Keratinocyte (primary cell): ENCODE data around the gene NAA40. TPM values are rescaled to one million over a fixed set of nuclear protein-coding genes. Genes with fewer than 3 reads are reported as not detected.

Experiments used
- DNase-seq: peaks from one replicate; pipeline ENCODE4 v3.0.0-alpha.2; 2011; ENCODE audit warnings: low read depth, missing footprints, low spot score
- FAIRE-seq: peaks from 2 replicates; lab custom pipeline; 2011; peaks lifted over from hg19 to GRCh38; lab: Jason Lieb, UNC
- H2AFZ ChIP-seq: 2 replicates; pipeline ENCODE4 v1.6.0; 2012; ENCODE audit warnings: low read length, control low read depth, inconsistent platforms; ENCODE audit not compliant: control insufficient read depth
- H3K27ac ChIP-seq: 2 replicates; pipeline ENCODE4 v1.5.1; 2011; ENCODE audit warnings: low read length; ENCODE audit not compliant: control insufficient read depth, insufficient read depth
- H3K27me3 ChIP-seq: 3 replicates; pipeline ENCODE4 v1.6.0; 2011; ENCODE audit warnings: low read length; ENCODE audit not compliant: control insufficient read depth, insufficient read depth; ENCODE audit errors: extremely low read depth
- H3K36me3 ChIP-seq, 2 experiments: 2 replicates in 1 of 2; 3 replicates in 1 of 2; pipeline ENCODE4 v1.5.1; 2011; ENCODE audit warnings: low read length in 2 of 2, mild to moderate bottlenecking in 1 of 2; ENCODE audit not compliant: control insufficient read depth in 2 of 2, insufficient read depth in 2 of 2; ENCODE audit errors: extremely low read depth in 1 of 2
- H3K4me1 ChIP-seq: 3 replicates; pipeline ENCODE4 v1.5.1; 2011; ENCODE audit warnings: low read length; ENCODE audit not compliant: control insufficient read depth, insufficient read depth; ENCODE audit errors: extremely low read depth
- H3K4me2 ChIP-seq: 3 replicates; pipeline ENCODE4 v1.6.0; 2011; ENCODE audit warnings: low read depth, low read length; ENCODE audit not compliant: control insufficient read depth, insufficient read depth; ENCODE audit errors: extremely low read depth
- H3K4me3 ChIP-seq, 3 experiments: fragments of 200-600 bp in 1 of 3; sonication (generic) in 1 of 3; 2 replicates in 2 of 3; 3 replicates in 1 of 3; pipeline ENCODE4 v1.5.1; 2011 to 2016; ENCODE audit warnings: low read length in 3 of 3, mild to moderate bottlenecking in 3 of 3, control low read depth in 2 of 3, inconsistent platforms in 1 of 3, low read depth in 1 of 3, mixed read lengths in 1 of 3, mixed run types in 1 of 3, moderate library complexity in 1 of 3; ENCODE audit not compliant: control insufficient read depth in 2 of 3, insufficient read depth in 2 of 3; ENCODE audit errors: extremely low read depth in 1 of 3
- H3K79me2 ChIP-seq: 2 replicates; pipeline ENCODE4 v1.6.0; 2012; ENCODE audit warnings: low read length; ENCODE audit not compliant: control insufficient read depth, insufficient read depth
- H3K9ac ChIP-seq: 3 replicates; pipeline ENCODE4 v1.6.0; 2011; ENCODE audit warnings: low read length; ENCODE audit not compliant: control insufficient read depth, insufficient read depth; ENCODE audit errors: extremely low read depth
- H3K9me1 ChIP-seq: 3 replicates; pipeline ENCODE4 v1.6.0; 2011; ENCODE audit warnings: low read length; ENCODE audit not compliant: control insufficient read depth, insufficient read depth; ENCODE audit errors: extremely low read depth
- H3K9me3 ChIP-seq: 2 replicates; pipeline ENCODE4 v1.5.1; 2012; ENCODE audit warnings: low read depth, low read length; ENCODE audit not compliant: control insufficient read depth
- H4K20me1 ChIP-seq: 3 replicates; pipeline ENCODE4 v1.6.0; 2011; ENCODE audit warnings: low read length; ENCODE audit not compliant: control insufficient read depth, insufficient read depth; ENCODE audit errors: extremely low read depth
- EZH2 ChIP-seq: IDR thresholded peaks from one replicate; pipeline ENCODE4 v1.6.1; 2012; ENCODE audit warnings: inconsistent platforms, mild to moderate bottlenecking, low read length, moderate library complexity
- dilution Hi-C: fragments of 300-500 bp; cut with MboI; formaldehyde crosslinking; loops from one replicate; pipeline ENCODE4 v1.7.0; 2020; ENCODE audit warnings: low sequenced_read_pairs; ENCODE audit not compliant: extremely low pct_ligation_motif_present
- polyA plus RNA-seq, 5 experiments: library from polyadenylated mRNA; depleted of rRNA in 3 of 5; stranded (reverse) in 3 of 5; stranded (forward) in 1 of 5; unstranded in 1 of 5; fragments of >200 nt; gene quantifications; 1 replicate in 1 of 5; 2 replicates in 3 of 5; 3 replicates in 1 of 5; pipeline versions ENCODE4 v1.2.1 to v1.2.3, GENCODE V29; 2011 to 2012; ENCODE audit warnings: missing spikeins in 2 of 5, low read depth in 1 of 5, low replicate concordance in 1 of 5
- TF ChIP-seq, protein P1 (sequence below), 3 experiments: IDR thresholded peaks in 1 of 3; conservative IDR thresholded peaks in 1 of 3; optimal IDR thresholded peaks in 1 of 3; 2 replicates in 2 of 3; 3 replicates in 1 of 3; pipeline versions ENCODE3 to v1.5.1; 2011; ENCODE audit warnings: low read length in 3 of 3, mild to moderate bottlenecking in 3 of 3, moderate library complexity in 2 of 3, control low read depth in 1 of 3, inconsistent platforms in 1 of 3; ENCODE audit not compliant: insufficient read depth in 2 of 3; ENCODE audit errors: extremely low read depth in 1 of 3

The NAA40 gene
- polyA plus RNA-seq, 1 donor (not counting 4 experiments of a cell fraction or from before 2014, with no cell fraction given): 13.5 TPM

DNA sequence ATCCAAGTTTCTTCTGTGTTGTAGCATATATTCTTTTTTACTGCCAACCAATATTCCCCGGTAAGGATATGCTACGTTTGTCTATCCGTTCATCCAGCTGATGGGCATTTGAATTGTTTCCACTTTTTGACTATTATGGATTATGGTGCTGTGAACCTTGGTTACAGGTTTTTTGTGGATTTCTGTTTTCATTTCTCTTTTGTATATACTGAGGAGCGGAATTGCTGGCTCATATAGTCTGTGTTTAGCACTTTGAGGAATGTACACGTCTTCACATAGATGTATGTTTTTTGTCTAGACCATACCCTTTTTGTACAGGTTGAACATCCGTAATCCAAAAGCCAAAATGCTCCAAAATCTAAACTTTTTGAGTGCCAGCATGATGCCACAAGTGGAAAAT, 45.4 kb upstream of the NAA40 start:
- H3K27ac ChIP-seq: no peak overlapping the region
- no peak overlapping the region for H3K4me2 ChIP-seq
- TF ChIP-seq, protein P1, sequence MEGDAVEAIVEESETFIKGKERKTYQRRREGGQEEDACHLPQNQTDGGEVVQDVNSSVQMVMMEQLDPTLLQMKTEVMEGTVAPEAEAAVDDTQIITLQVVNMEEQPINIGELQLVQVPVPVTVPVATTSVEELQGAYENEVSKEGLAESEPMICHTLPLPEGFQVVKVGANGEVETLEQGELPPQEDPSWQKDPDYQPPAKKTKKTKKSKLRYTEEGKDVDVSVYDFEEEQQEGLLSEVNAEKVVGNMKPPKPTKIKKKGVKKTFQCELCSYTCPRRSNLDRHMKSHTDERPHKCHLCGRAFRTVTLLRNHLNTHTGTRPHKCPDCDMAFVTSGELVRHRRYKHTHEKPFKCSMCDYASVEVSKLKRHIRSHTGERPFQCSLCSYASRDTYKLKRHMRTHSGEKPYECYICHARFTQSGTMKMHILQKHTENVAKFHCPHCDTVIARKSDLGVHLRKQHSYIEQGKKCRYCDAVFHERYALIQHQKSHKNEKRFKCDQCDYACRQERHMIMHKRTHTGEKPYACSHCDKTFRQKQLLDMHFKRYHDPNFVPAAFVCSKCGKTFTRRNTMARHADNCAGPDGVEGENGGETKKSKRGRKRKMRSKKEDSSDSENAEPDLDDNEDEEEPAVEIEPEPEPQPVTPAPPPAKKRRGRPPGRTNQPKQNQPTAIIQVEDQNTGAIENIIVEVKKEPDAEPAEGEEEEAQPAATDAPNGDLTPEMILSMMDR (optimal IDR thresholded peaks at IDR 0.05 in 1 of 3, IDR thresholded peaks at IDR 0.05 in 1 of 3, conservative IDR thresholded peaks at IDR 0.05 in 1 of 3; ENCODE audit: extremely low read depth in 1 of 3, insufficient read depth in 2 of 3, low read length in 3 of 3): no peak
- TF ChIP-seq EZH2: no peak
- no peaks in the 10 kb centered on the region for H3K9me3 ChIP-seq
- no peak overlapping the region for H2AFZ ChIP-seq
- H3K79me2 ChIP-seq: peaks cover 61% of the 10 kb centered on the region
- FAIRE-seq (no peak), DNase-seq (no peak)
- peaks cover 17 to 39% of the 10 kb centered on the region in 2 experiments for H3K36me3 ChIP-seq
- H3K9ac ChIP-seq: no peak overlapping the region
- no peak overlapping the region for H3K4me3 ChIP-seq
- H3K4me1 ChIP-seq: peaks cover 23% of the 10 kb centered on the region
- dilution Hi-C loops: no loop called here
- H3K27me3 ChIP-seq: no peaks in the 10 kb centered on the region
- peaks cover 8% of the 10 kb centered on the region for H4K20me1 ChIP-seq
- H3K9me1 ChIP-seq: no peaks in the 10 kb centered on the region

DNA sequence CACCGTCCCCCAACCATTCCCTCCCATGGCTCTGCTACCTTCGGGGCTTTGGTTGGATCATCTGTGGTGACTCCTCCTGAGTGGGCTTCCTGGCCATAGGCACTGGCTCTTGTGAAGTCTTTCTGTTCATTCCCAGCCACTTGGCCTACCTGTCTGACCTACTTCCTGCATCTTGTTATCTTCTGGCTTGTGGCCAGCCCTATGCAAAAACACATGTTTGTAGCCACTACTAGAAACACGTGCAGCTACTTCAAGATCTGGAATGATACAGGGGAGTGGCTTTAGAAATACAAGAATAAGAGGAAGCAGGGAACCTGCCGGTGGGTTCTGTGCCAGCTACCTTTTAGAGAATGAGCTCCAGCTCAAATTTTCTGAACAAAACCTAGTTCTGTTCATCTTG, 42.7 kb upstream of the NAA40 start:
- peaks cover 33 to 58% of the 10 kb centered on the region in 2 experiments for H3K36me3 ChIP-seq

More for the DNA sequence above, 42.7 kb upstream of the NAA40 start:
- Histone ChIP-seq H3K9me3 (no peaks in the 10 kb centered on the region), H4K20me1 (peaks cover 3% of the 10 kb centered on the region), H3K9ac (no peak overlapping the region), H3K79me2 (peaks cover 34% of the 10 kb centered on the region), H3K4me1 (no peaks in the 10 kb centered on the region), H3K4me3 (no peak overlapping the region), H3K27ac (no peak overlapping the region), H3K4me2 (no peak overlapping the region), H2AFZ (no peak overlapping the region), H3K9me1 (no peaks in the 10 kb centered on the region), H3K27me3 (no peaks in the 10 kb centered on the region)
- dilution Hi-C loops: no loop called here
- FAIRE-seq (no peak), DNase-seq (no peak)
- TF ChIP-seq, protein P1 (optimal IDR thresholded peaks at IDR 0.05 in 1 of 3, IDR thresholded peaks at IDR 0.05 in 1 of 3, conservative IDR thresholded peaks at IDR 0.05 in 1 of 3; ENCODE audit: extremely low read depth in 1 of 3, insufficient read depth in 2 of 3, low read length in 3 of 3): no peak
- no peak for TF ChIP-seq EZH2
